K562 (cell line): ENCODE data around the gene SPRED2.

Experiments
- FOS ChIP-seq: IDR thresholded peaks from 3 replicates; pipeline ENCODE4 v1.6.1; 2011; ENCODE audit not compliant: insufficient read length; ENCODE audit errors: extremely low read depth
- HCFC1 ChIP-seq: IDR thresholded peaks from 2 replicates; pipeline ENCODE4 v1.6.1; 2012; ENCODE audit warnings: low read depth, low read length, improper control_type of control experiment
- MAFG ChIP-seq: fragments of 450-650 bp; conservative IDR thresholded peaks from 2 replicates; pipeline ENCODE4 v1.6.1; 2016; ENCODE audit warnings: missing genetic modification characterization, missing compliant biosample characterization

- TF ChIP-seq FOS (peak; percentile 77), MAFG (tag) (0 out of 2 replicates have a peak, but pooled peaks have one; percentile 27), HCFC1 (no peak)
Measured at GRCh38 chr2:65366595-65367125, 65.7 kb downstream of the SPRED2 start.
